Tibial nerve (tissue), 4 donors: ENCODE data around the gene WIZ. TPM values are rescaled to one million over a fixed set of nuclear protein-coding genes. Genes with fewer than 3 reads are reported as not detected.

Experiments
- DNase-seq, 2 donors: peaks; one replicate each; pipeline ENCODE4 v3.0.0-alpha.2; 2019; ENCODE audit warnings: low spot score in 2 of 2
- H3K27ac ChIP-seq, 4 donors: fragments of 200-600 bp; sonication (generic) in 3 of 4; one replicate each; pipeline ENCODE4 v1.5.1; 2017 to 2019; ENCODE audit warnings: mild to moderate bottlenecking in 1 of 4
- H3K27me3 ChIP-seq, 2 donors: fragments of 200-600 bp; sonication (generic) in 1 of 2; one replicate each; pipeline versions ENCODE4 v1.5.1 to v1.6.0; 2017 to 2019
- H3K36me3 ChIP-seq, 3 donors: fragments of 200-600 bp; sonication (generic); one replicate each; pipeline ENCODE4 v1.5.1; 2018 to 2019
- H3K4me1 ChIP-seq, 4 donors: fragments of 200-600 bp; sonication (generic) in 3 of 4; one replicate each; pipeline ENCODE4 v1.5.1; 2017 to 2019
- H3K4me3 ChIP-seq, 4 donors: fragments of 200-600 bp; sonication (generic) in 3 of 4; one replicate each; pipeline ENCODE4 v1.5.1; 2017 to 2019; ENCODE audit warnings: mild to moderate bottlenecking in 1 of 4, moderate library complexity in 1 of 4
- H3K9me3 ChIP-seq, 4 donors: fragments of 200-600 bp; sonication (generic) in 3 of 4; one replicate each; pipeline ENCODE4 v1.5.1; 2017 to 2019
- CTCF ChIP-seq, 5 experiments: fragments of 200-600 bp in 3 of 5; fragments of 450-650 bp in 2 of 5; sonication (generic) in 3 of 5; IDR thresholded peaks; one replicate each; pipeline ENCODE4 v1.5.1; 2016 to 2019; ENCODE audit warnings: antibody characterized with exemption in 5 of 5, mild to moderate bottlenecking in 3 of 5, moderate library complexity in 2 of 5
- EP300 ChIP-seq, 2 donors: sonication (generic); formaldehyde crosslinking; IDR thresholded peaks; one replicate each; pipeline ENCODE4 v1.6.1; 2017; ENCODE audit warnings: antibody characterized with exemption in 2 of 2, mild to moderate bottlenecking in 1 of 2
- POLR2A ChIP-seq, 2 donors: fragments of 450-650 bp; IDR thresholded peaks; one replicate each; pipeline ENCODE4 v1.6.1; 2017; ENCODE audit warnings: antibody characterized with exemption in 2 of 2, mild to moderate bottlenecking in 2 of 2, moderate library complexity in 2 of 2
- WGBS, 2 donors: methylation state at CpG; one replicate each; pipeline ENCODE4 v1.1.5; 2018; 5-methylcytosine and 5-hydroxymethylcytosine counted together
- total RNA-seq, 4 donors: library from RNA; depleted of rRNA; stranded (reverse); fragments of >200 nt; gene quantifications; one replicate each; pipeline ENCODE4 v1.1.0, GENCODE V29; 2016

The WIZ gene
- total RNA-seq, 4 donors from 2014 or later: 31.5 to 108 (median 46.3) TPM

GRCh38 chr19:15427991-15428471, 21.7 kb downstream of the WIZ start:
- Histone ChIP-seq H3K27me3 (no peaks in the 10 kb centered on the region), H3K4me1 (peaks cover 0 to 36% (median 18%) of the 10 kb centered on the region in 4 donors), H3K36me3 (peaks cover 4 to 70% (median 34%) of the 10 kb centered on the region in 3 donors), H3K4me3 (no peak overlapping the region), H3K9me3 (peaks cover 0 to 4% (median 0%) of the 10 kb centered on the region in 4 donors), H3K27ac (no peak overlapping the region)
- TF ChIP-seq CTCF (IDR thresholded peaks at IDR 0.05): no peak
- no peak for TF ChIP-seq EP300 (IDR thresholded peaks at IDR 0.05)
- no peak for TF ChIP-seq POLR2A (IDR thresholded peaks at IDR 0.05)
- no peak for DNase-seq
- 89% methylated on average over 29 to 33 of the region's 35 CpGs for WGBS, 2 donors

- no peak for DNase-seq
- H3K9me3 ChIP-seq: peaks cover 0 to 6% (median 0%) of the 10 kb centered on the region in 4 donors
- no peak for TF ChIP-seq CTCF (IDR thresholded peaks at IDR 0.05)
- no peak for TF ChIP-seq POLR2A (IDR thresholded peaks at IDR 0.05)
- no peak for TF ChIP-seq EP300 (IDR thresholded peaks at IDR 0.05)
- H3K27ac ChIP-seq: no peak overlapping the region
- peaks cover 4 to 78% (median 34%) of the 10 kb centered on the region in 3 donors for H3K36me3 ChIP-seq
- H3K4me1 ChIP-seq: peaks cover 0 to 35% (median 18%) of the 10 kb centered on the region in 4 donors
- 96 to 97% methylated on average over 25 of the region's 25 CpGs for WGBS, 2 donors
- no peaks in the 10 kb centered on the region for H3K27me3 ChIP-seq
- H3K4me3 ChIP-seq: no peak overlapping the region
Observed at GRCh38 chr19:15427350-15427700, 22.4 kb downstream of the WIZ start.

- TF ChIP-seq POLR2A (IDR thresholded peaks at IDR 0.05) (no peak), CTCF (IDR thresholded peaks at IDR 0.05) (no peak), EP300 (IDR thresholded peaks at IDR 0.05) (no peak)
- H3K4me1 ChIP-seq: peaks cover 0 to 33% (median 16%) of the 10 kb centered on the region in 4 donors
- no peak overlapping the region for H3K27ac ChIP-seq
- peaks cover 0 to 6% (median 0%) of the 10 kb centered on the region in 4 donors for H3K9me3 ChIP-seq
- no peak for DNase-seq
- no peaks in the 10 kb centered on the region for H3K27me3 ChIP-seq
- 85 to 89% methylated on average over 16 of the region's 16 CpGs for WGBS, 2 donors
- peaks cover 4 to 83% (median 34%) of the 10 kb centered on the region in 3 donors for H3K36me3 ChIP-seq
- no peak overlapping the region for H3K4me3 ChIP-seq
Observed at GRCh38 chr19:15426485-15427349, 23.0 kb downstream of the WIZ start.

GRCh38 chr19:15425321-15425950, 24.3 kb downstream of the WIZ start:
- H3K27me3 ChIP-seq: no peaks in the 10 kb centered on the region
- 93 to 94% methylated on average over 25 to 36 of the region's 36 CpGs for WGBS, 2 donors
- peaks cover 4 to 90% (median 34%) of the 10 kb centered on the region in 3 donors for H3K36me3 ChIP-seq
- H3K4me1 ChIP-seq: peaks cover 0 to 20% (median 4%) of the 10 kb centered on the region in 4 donors
- DNase-seq: no peak
- no peak overlapping the region for H3K27ac ChIP-seq
- TF ChIP-seq CTCF (IDR thresholded peaks at IDR 0.05) (no peak), POLR2A (IDR thresholded peaks at IDR 0.05) (no peak), EP300 (IDR thresholded peaks at IDR 0.05) (no peak)
- no peak overlapping the region for H3K4me3 ChIP-seq
- H3K9me3 ChIP-seq: peaks cover 0 to 6% (median 0%) of the 10 kb centered on the region in 4 donors
